ENCODE data around the gene ITGA1. TPM values are rescaled to one million over a fixed set of nuclear protein-coding genes. Genes with fewer than 3 reads are reported as not detected.

Gene ITGA1
- total RNA-seq, 1 donor, result 31.8 TPM

DNA sequence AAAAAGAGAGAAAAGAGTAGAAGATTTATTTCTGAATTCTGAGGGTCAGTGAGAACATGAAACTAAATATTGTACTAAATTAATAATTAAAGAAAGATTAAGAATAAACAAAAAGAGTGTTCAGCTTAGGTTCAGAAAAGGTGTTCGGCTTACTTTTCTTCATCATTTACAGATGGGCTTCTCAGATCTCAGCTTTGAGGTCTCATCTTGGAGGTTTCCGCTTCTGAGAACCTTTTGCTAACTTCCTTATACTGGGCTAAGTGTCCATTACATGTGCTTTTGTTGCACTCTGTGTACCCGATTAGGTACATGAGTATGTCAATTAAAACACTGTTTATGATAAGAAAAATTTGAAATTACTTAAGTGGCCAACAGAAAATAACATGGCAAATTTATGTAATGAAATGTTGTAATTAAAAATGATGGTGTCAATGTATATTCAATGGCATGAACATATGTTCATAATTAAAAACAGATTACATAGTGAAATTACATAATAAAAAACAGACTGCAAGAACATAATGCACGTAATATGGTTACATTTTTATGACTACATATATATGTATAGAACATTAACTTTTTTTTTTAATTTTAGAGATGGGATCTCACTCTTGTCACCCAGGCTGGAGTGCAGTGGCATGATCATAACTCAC is 17.3 kb upstream of the ITGA1 start:
- H3K9me3 ChIP-seq (ENCODE audit: low read depth, low read length), result no peaks in the 10 kb centered on the region
- H3K36me3 ChIP-seq (ENCODE audit: insufficient read depth, low read length), result no peaks in the 10 kb centered on the region
- no peaks in the 10 kb centered on the region for H4K20me1 ChIP-seq (ENCODE audit: insufficient read depth, low read length)
- peaks cover 5% of the 10 kb centered on the region for H3K27me3 ChIP-seq (ENCODE audit: insufficient read depth, low read length)
- no peaks in the 10 kb centered on the region for H3K79me2 ChIP-seq (ENCODE audit: insufficient read depth, low read length)
- no peak overlapping the region for H3K27ac ChIP-seq (ENCODE audit: low read depth, low read length)
- no peak overlapping the region for H2AFZ ChIP-seq (ENCODE audit: low read length)
- DNase-seq (ENCODE audit: insufficient read length, low spot score, missing footprints), result no peak
- no peak overlapping the region for H3K4me2 ChIP-seq (ENCODE audit: insufficient read depth, low read length)
- TF ChIP-seq, protein P1, sequence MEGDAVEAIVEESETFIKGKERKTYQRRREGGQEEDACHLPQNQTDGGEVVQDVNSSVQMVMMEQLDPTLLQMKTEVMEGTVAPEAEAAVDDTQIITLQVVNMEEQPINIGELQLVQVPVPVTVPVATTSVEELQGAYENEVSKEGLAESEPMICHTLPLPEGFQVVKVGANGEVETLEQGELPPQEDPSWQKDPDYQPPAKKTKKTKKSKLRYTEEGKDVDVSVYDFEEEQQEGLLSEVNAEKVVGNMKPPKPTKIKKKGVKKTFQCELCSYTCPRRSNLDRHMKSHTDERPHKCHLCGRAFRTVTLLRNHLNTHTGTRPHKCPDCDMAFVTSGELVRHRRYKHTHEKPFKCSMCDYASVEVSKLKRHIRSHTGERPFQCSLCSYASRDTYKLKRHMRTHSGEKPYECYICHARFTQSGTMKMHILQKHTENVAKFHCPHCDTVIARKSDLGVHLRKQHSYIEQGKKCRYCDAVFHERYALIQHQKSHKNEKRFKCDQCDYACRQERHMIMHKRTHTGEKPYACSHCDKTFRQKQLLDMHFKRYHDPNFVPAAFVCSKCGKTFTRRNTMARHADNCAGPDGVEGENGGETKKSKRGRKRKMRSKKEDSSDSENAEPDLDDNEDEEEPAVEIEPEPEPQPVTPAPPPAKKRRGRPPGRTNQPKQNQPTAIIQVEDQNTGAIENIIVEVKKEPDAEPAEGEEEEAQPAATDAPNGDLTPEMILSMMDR (IDR thresholded peaks at IDR 0.05; ENCODE audit: extremely low read depth, low read depth, low read length), result no peak
- no peak overlapping the region for H3K4me3 ChIP-seq (ENCODE audit: insufficient read depth, low read length)
- no peaks in the 10 kb centered on the region for H3K4me1 ChIP-seq (ENCODE audit: insufficient read depth, low read length)

- TF ChIP-seq, protein P1 (IDR thresholded peaks at IDR 0.05; ENCODE audit: extremely low read depth, low read depth, low read length), result no peak
- no peak overlapping the region for H3K4me2 ChIP-seq (ENCODE audit: insufficient read depth, low read length)
- H3K4me1 ChIP-seq (ENCODE audit: insufficient read depth, low read length), result no peaks in the 10 kb centered on the region
These were observed 16.2 kb upstream of the ITGA1 start for GRCh38 chr5:52771343-52772039.

GRCh38 chr5:52772668-52773067 is 15.0 kb upstream of the ITGA1 start:
- no peak for DNase-seq (ENCODE audit: insufficient read length, low spot score, missing footprints)
- Histone ChIP-seq H4K20me1 (ENCODE audit: insufficient read depth, low read length) (no peaks in the 10 kb centered on the region), H3K4me1 (ENCODE audit: insufficient read depth, low read length) (no peaks in the 10 kb centered on the region), H3K4me3 (ENCODE audit: insufficient read depth, low read length) (no peak overlapping the region), H3K27me3 (ENCODE audit: insufficient read depth, low read length) (peaks cover 5% of the 10 kb centered on the region), H3K79me2 (ENCODE audit: insufficient read depth, low read length) (no peaks in the 10 kb centered on the region), H3K27ac (ENCODE audit: low read depth, low read length) (no peak overlapping the region), H2AFZ (ENCODE audit: low read length) (no peak overlapping the region), H3K9me3 (ENCODE audit: low read depth, low read length) (no peaks in the 10 kb centered on the region), H3K36me3 (ENCODE audit: insufficient read depth, low read length) (no peaks in the 10 kb centered on the region), H3K4me2 (ENCODE audit: insufficient read depth, low read length) (no peak overlapping the region)
- TF ChIP-seq, protein P1 (IDR thresholded peaks at IDR 0.05; ENCODE audit: extremely low read depth, low read depth, low read length), result no peak

More at GRCh38 chr5:52771343-52772039, 16.2 kb upstream of the ITGA1 start:
- Histone ChIP-seq H3K27me3 (ENCODE audit: insufficient read depth, low read length) (peaks cover 5% of the 10 kb centered on the region), H3K79me2 (ENCODE audit: insufficient read depth, low read length) (no peaks in the 10 kb centered on the region), H4K20me1 (ENCODE audit: insufficient read depth, low read length) (no peaks in the 10 kb centered on the region), H3K36me3 (ENCODE audit: insufficient read depth, low read length) (no peaks in the 10 kb centered on the region), H2AFZ (ENCODE audit: low read length) (no peak overlapping the region), H3K4me3 (ENCODE audit: insufficient read depth, low read length) (no peak overlapping the region), H3K9me3 (ENCODE audit: low read depth, low read length) (no peaks in the 10 kb centered on the region), H3K27ac (ENCODE audit: low read depth, low read length) (no peak overlapping the region)
- DNase-seq (ENCODE audit: insufficient read length, low spot score, missing footprints), result no peak

DNA sequence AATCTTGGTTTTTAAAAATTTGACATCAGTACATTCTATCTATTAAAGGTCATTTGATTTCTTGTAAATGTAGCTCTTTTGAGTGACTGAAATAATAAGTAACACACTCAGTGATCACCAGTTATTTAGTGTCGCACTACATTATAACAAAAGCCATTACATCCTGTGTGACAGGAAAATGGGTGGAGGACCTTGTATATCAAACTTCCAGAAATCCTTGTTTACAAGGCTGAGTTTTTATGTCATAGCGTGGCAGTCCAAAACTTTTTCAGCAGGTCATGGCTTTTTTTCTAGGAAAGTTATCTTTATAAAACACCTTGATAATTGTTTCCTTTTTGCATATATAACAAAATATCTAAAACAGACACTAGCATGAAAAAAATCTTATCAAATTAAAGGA is 14.4 kb upstream of the ITGA1 start:
- DNase-seq (ENCODE audit: insufficient read length, low spot score, missing footprints), result no peak
- Histone ChIP-seq H4K20me1 (ENCODE audit: insufficient read depth, low read length) (no peaks in the 10 kb centered on the region), H3K27me3 (ENCODE audit: insufficient read depth, low read length) (peaks cover 5% of the 10 kb centered on the region), H3K36me3 (ENCODE audit: insufficient read depth, low read length) (no peaks in the 10 kb centered on the region), H3K4me2 (ENCODE audit: insufficient read depth, low read length) (no peak overlapping the region), H3K4me3 (ENCODE audit: insufficient read depth, low read length) (no peak overlapping the region), H2AFZ (ENCODE audit: low read length) (no peak overlapping the region), H3K9me3 (ENCODE audit: low read depth, low read length) (no peaks in the 10 kb centered on the region), H3K27ac (ENCODE audit: low read depth, low read length) (no peak overlapping the region), H3K4me1 (ENCODE audit: insufficient read depth, low read length) (no peaks in the 10 kb centered on the region), H3K79me2 (ENCODE audit: insufficient read depth, low read length) (no peaks in the 10 kb centered on the region)
- TF ChIP-seq, protein P1 (IDR thresholded peaks at IDR 0.05; ENCODE audit: extremely low read depth, low read depth, low read length), result no peak

Measured in osteoblast (primary cell).